ENCODE data around the gene ABITRAM.
"Not testable (repeated sequence)": the region's sequence is repeated elsewhere in the genome, so short reads cannot be mapped to it uniquely, and the experiment has no call there.

Gene ABITRAM

GRCh38 chr9:108910402-108910801, 23.8 kb upstream of the ABITRAM start:
- TF ChIP-seq POLR2A (IDR thresholded peaks at IDR 0.05; ENCODE audit: low read depth, low read length): no peak
- no peak for FAIRE-seq
- no peak for DNase-seq (ENCODE audit: insufficient read length, low spot score)

DNA sequence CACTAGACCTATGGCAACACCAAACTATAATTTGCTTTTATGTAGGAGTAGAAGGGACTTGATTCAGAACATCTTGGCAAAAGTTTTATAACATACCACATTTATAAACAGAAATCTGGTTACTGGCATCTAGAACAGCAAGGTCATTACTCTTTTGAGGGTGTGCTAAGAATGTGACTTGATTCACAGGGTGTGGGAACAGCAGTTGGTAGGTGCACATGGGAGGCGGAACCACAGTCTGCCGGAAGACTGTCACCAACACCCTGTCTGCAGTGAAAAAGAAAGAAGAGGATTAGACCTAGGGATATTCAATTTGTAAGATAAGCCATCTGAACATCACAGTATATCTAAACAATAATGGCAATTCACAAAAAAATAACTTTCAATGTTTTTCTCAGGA, 23.3 kb upstream of the ABITRAM start:
- DNase-seq (ENCODE audit: insufficient read length, low spot score) (no peak), FAIRE-seq (no peak)
- no peak for TF ChIP-seq POLR2A (IDR thresholded peaks at IDR 0.05; ENCODE audit: low read depth, low read length)

DNA sequence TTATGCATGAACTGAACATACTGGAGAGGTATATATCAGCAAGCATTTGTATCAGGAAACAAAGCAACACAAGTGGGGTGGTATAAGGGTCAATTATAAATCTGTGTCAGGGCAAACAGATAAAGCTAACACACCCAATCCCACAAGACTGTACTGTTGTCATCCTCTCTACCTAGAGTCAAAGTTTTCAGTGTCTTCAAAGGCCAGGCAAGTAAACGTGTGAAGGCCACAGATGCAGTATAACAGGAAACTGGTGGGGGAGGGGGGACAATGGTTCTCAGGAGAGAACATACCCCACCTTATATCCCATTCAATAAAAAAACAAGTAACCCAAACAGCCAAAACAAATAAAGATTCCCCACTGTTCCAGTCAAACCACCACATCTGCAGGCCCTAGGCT, 22.4 kb upstream of the ABITRAM start:
- TF ChIP-seq POLR2A (IDR thresholded peaks at IDR 0.05; ENCODE audit: low read depth, low read length): no peak
- DNase-seq (ENCODE audit: insufficient read length, low spot score) (no peak), FAIRE-seq (no peak)

- FAIRE-seq (no peak), DNase-seq (ENCODE audit: insufficient read length, low spot score) (no peak)
- TF ChIP-seq POLR2A (IDR thresholded peaks at IDR 0.05; ENCODE audit: low read depth, low read length): no peak
Observed at GRCh38 chr9:108913391-108913790, 20.8 kb upstream of the ABITRAM start.

- FAIRE-seq (peak; percentile 6), DNase-seq (ENCODE audit: insufficient read length, low spot score) (no peak)
- TF ChIP-seq POLR2A (IDR thresholded peaks at IDR 0.05; ENCODE audit: low read depth, low read length): no peak
Observed at GRCh38 chr9:108919517-108919916, 14.7 kb upstream of the ABITRAM start.

DNA sequence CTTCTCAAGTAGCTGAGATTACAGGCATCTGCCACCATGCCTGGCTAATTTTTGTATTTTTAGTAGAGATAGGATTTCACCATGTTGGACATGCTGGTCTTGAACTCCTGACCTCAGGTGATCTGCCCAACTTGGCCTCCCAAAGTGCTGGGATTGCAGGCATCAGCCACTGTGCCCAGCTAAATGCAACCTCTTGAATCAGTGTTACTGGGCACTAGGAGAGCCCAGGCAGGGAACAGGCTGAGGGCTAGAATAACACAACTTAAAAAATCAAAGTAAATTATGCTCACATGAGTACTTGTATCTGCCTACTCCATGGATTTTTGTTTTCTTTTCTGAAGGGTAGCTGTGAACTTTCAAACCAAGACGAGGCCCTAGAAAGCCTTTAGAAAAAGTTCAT, 13.8 kb upstream of the ABITRAM start:
- not testable (repeated sequence) for DNase-seq (ENCODE audit: insufficient read length, low spot score); FAIRE-seq

- no peak for TF ChIP-seq POLR2A (IDR thresholded peaks at IDR 0.05; ENCODE audit: low read depth, low read length)
- no peak for DNase-seq (ENCODE audit: insufficient read length, low spot score)
- no peak for FAIRE-seq
Observed at GRCh38 chr9:108921200-108921599, 13.0 kb upstream of the ABITRAM start.

- TF ChIP-seq POLR2A (IDR thresholded peaks at IDR 0.05; ENCODE audit: low read depth, low read length): no peak
- FAIRE-seq (no peak), DNase-seq (ENCODE audit: insufficient read length, low spot score) (no peak)
Observed at GRCh38 chr9:108924466-108924865, 9.7 kb upstream of the ABITRAM start.

- no peak for TF ChIP-seq POLR2A (IDR thresholded peaks at IDR 0.05; ENCODE audit: low read depth, low read length)
- FAIRE-seq: no peak
- DNase-seq (ENCODE audit: insufficient read length, low spot score): no peak
Observed at GRCh38 chr9:108928386-108928785, 5.8 kb upstream of the ABITRAM start.

DNA sequence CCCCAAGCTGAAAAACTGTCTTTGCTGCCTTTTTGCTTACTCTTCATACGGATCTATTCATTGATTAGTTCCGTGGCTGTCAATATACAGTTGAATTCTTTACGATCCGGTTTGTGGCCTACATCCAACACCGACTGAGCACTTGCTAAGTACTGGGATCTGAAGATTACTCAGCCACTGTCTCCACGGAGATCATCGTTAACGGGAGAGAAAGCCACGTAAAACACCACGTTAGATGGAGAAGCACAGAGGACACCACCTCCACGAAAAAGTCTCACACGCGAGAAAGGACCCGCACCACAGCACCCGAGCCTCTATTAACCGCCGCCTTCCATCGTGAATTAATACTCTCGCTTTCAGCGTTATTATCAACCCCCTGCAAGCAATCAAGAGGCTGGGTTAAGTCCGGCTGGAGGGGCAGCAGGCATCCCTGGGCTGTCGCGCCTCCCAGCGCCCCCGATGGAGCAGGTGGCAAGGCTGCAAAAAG, 926 bp upstream of the ABITRAM start:
- TF ChIP-seq POLR2A (IDR thresholded peaks at IDR 0.05; ENCODE audit: low read depth, low read length): no peak
- no peak for DNase-seq (ENCODE audit: insufficient read length, low spot score)
- FAIRE-seq: peak; percentile 74

GRCh38 chr9:108933718-108934322, 380 bp upstream of the ABITRAM start, which contains the start of gene ELP1:
Gene ELP1 (minus strand): TSS chr9:108934124. CDS start chr9:108931146, 2,978 bp downstream.
- FAIRE-seq: peak; percentile 93
- peak; percentile 96 for DNase-seq (ENCODE audit: insufficient read length, low spot score)
- peak; percentile 82 for TF ChIP-seq POLR2A (IDR thresholded peaks at IDR 0.05; ENCODE audit: low read depth, low read length)

- DNase-seq (ENCODE audit: insufficient read length, low spot score) (no peak), FAIRE-seq (no peak)
- no peak for TF ChIP-seq POLR2A (IDR thresholded peaks at IDR 0.05; ENCODE audit: low read depth, low read length)
Observed at GRCh38 chr9:108937561-108938305, 3.5 kb downstream of the ABITRAM start.

DNA sequence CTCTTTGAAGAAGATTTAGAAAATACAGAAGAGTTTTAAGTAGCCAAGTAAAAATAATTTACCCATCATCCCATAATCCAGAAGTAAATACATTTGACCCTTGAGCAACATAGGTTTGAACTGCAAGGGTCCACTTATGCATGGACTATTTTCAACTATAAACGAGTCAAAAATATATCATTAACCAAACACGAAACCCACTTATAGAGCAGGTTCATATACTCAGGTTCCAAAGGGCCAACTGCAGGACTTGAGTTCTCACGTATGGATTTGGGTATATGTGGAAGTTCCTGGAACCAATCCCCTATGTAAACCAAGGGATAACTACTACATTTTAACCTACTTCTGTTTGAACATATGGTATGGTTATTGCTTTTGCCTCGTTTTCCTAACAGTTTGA, 5.8 kb downstream of the ABITRAM start:
- TF ChIP-seq POLR2A (IDR thresholded peaks at IDR 0.05; ENCODE audit: low read depth, low read length): no peak
- DNase-seq (ENCODE audit: insufficient read length, low spot score): no peak
- FAIRE-seq: peak; percentile 92

DNA sequence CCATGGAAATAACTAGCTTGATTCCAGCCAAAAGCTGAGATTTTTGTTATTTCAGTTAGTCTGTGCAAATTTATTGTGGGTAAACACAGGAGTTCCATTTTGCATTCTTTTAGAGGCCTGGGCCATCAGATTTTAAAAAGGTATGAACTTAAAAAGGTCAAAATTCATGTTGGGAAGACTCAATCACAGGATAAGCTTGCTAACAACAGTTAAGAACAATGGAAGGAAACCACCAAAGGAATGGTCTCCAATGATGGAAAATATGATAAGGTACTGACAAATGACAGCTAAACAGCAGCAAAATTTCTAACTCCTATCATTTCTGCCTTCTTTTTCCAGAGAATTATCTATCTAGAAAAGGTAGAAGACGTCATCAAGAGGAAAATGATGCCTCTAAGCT, 16.0 kb downstream of the ABITRAM start:
- DNase-seq (ENCODE audit: insufficient read length, low spot score): no peak
- TF ChIP-seq POLR2A (IDR thresholded peaks at IDR 0.05; ENCODE audit: low read depth, low read length): no peak
- peak; percentile 90 for FAIRE-seq

- TF ChIP-seq POLR2A (IDR thresholded peaks at IDR 0.05; ENCODE audit: low read depth, low read length): no peak
- DNase-seq (ENCODE audit: insufficient read length, low spot score) (no peak), FAIRE-seq (peak; percentile 89)
Observed at GRCh38 chr9:108951578-108951977, 17.4 kb downstream of the ABITRAM start.
